Sciatic nerve (tissue), 2 donors: Measurements from ENCODE around the gene CIAO2B. TPM values are rescaled to one million over a fixed set of nuclear protein-coding genes. Genes with fewer than 3 reads are reported as not detected.
"Not testable (repeated sequence)": the region's sequence is repeated elsewhere in the genome, so short reads cannot be mapped to it uniquely, and the experiment has no call there.

Source experiments
- ATAC-seq: fragments of 200-7000 bp; cut with Tn5 transposase; one replicate; pipeline ENCODE4 v1.9.1; 2020; ENCODE audit warnings: mild to moderate bottlenecking, moderate library complexity
- DNase-seq: peaks from one replicate; pipeline ENCODE4 v3.0.0-alpha.2; 2020; ENCODE audit warnings: low spot score
- intact Hi-C: fragments of 100-400 bp; cut with DNase I; formaldehyde crosslinking; loops from one replicate; pipeline ENCODE4 v1.14.2; 2022
- total RNA-seq: library from RNA; stranded (reverse); fragmentation: NEBNext Ultra II Directional; extraction: Animal tissue kit (Norgen Biotek cat#: 25700); gene quantifications from one replicate; pipeline ENCODE4 v1.2.1, GENCODE V29; 2021
- donor health status: DM: no; HTN: no; CAD: no.
- donor health status: DM: no; HTN: no; CAD: no.

CIAO2B gene
- total RNA-seq, 1 donor from 2014 or later: 69.7 TPM

DNA sequence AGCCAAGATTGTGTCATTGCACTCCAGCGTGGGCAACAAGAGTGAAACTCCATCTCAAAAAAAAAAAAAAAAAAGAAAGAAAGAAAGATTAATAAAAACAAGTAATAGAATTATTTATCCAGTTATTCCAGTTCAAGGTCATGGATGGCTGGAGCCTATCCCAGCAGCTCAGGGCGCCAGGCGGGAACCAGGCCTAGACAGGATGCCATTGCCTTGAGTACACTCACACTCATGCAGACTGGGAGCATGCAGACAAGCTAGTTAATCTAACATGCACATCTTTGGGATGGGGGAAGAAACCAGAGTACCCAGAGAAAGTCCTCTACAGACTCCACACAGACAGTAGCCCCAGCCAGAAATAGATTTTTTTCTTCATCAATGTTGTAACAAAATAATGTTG lies 36.0 kb downstream of the CIAO2B start:
- DNase-seq: no peak
- intact Hi-C loops: no loop called here
- peak; percentile 43 for ATAC-seq

DNA sequence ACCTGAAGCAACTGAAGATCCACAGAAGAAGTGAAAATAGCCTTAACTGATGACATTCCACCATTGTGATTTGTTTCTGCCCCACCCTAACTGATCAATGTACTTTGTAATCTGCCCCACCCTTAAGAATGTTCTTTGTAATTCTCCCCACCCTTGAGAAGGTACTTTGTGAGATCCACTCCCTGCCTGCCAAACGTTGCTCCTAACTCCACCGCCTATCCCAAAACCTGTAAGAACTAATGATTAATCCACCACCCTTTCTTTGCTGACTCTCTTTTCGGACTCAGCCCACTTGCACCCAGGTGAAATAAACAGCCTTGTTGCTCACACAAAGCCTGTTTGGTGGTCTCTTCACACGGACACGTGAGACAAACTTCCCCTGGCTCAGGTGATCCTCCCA lies 37.5 kb downstream of the CIAO2B start:
- DNase-seq, intact Hi-C loops, ATAC-seq: not testable (repeated sequence)

DNA sequence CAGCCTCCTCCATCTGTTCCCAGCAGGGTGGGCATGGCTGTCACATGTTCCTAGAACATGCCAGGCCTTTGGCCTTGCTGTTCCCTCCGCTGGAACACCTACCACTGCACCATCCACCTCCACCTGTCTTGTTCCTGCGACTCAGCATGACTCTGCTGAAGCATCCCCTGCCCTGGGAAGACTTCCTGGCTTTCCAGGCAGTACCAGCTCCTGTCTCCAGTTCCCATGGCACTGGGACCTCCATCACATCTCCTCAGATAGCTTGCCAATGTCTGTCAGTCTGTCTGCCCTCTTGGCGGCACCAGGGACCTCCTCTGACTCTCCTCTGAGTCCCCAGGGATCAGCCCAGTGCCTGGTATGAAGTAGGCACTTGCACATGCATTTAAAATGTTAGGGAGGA lies 38.2 kb downstream of the CIAO2B start:
- intact Hi-C loops: no loop called here
- ATAC-seq (no peak), DNase-seq (no peak)

DNA sequence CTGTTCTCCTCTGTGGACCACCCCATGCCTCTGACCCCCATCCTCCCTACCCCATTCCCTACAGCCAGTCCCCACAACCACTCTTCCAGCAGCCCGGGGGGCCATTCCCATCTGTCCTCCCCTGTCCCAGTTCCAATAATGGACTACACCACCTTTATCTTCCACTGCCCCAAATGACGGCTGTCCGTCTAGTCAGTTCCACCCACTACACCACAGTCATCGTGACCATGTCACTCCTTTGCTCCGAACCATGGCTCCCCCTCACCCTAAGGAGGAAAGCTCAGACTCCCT lies 38.6 kb downstream of the CIAO2B start:
- intact Hi-C loops: no loop called here
- DNase-seq: no peak
- no peak for ATAC-seq

DNA sequence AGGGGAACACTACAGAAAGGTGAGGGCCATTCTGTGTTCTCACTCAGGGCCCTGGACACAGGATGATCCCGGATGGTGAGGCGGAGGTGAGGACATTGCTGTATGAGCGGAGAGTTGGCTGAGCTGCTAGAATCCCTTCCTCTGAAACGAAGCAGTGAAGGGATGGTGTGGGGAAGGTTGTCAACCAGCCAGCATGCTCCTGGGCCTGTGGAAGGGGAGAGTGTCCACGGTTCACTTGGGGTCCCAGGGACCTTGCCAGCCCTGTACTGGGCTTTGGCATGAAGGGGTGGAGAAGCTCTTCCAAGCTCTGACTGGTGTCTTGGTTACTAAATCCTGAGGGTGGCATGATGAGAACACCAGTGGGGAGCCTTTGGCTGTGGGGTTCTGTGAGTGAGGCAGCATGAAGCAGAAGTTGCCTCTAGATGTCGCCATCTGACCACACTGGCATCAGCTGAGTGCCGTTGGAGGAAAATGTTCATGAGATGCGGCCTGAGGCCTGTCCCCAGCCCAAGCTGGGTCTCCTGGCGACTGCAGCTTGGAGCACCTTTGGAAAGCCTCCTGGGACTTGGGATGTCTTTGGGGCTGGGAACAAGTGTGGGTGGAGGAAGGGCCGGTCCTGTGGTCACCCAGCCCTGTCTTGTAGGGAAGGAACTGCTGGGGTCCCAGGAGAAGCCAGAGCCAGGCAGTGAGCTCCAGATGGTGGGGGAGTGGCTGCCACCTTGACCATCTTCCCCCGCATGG lies 39.1 kb downstream of the CIAO2B start:
- DNase-seq (peak; percentile 76), ATAC-seq (peak; percentile 81)
- intact Hi-C loops: no loop called here

DNA sequence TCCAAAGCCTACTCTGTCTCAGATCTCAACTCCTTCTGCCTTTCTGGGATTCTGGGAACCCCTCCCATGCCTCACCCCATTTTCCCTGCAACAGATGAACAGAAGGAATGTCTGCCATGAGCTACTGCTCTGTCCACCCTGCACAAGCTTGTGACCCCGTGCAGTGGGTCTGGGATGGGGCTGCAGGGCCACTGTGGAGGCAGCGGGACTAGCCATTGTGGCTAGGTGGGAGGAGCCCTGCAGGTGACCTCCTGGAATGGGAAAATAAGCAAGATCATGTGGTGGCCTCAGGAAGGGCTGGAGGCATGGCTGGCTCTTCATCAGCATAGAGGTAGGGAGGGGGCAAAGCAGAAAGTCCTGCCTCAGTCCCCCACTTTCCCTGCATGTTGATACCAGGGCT lies 40.1 kb downstream of the CIAO2B start:
- intact Hi-C loops: no loop called here
- ATAC-seq: no peak
- DNase-seq: no peak

DNA sequence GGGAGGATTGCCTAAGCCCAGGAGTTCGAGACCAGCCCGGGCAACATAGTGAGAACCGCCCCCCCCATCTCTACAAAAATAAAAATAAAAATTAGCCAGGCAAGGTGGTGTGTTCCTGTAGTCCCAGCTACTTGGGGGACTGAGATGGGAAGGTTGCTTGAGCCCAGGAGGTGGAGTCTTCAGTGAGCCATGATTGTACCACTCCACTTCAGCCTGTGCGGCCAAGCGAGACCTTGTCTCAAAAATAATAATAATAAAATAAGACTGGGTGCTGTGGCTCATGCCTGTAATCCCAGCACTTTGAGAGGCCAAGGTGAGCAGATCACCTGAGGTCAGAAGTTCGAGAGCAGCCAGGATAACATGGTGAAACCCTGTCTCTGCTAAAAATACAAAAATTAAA lies 42.4 kb downstream of the CIAO2B start:
- no peak for DNase-seq
- intact Hi-C loops: no loop called here

DNA sequence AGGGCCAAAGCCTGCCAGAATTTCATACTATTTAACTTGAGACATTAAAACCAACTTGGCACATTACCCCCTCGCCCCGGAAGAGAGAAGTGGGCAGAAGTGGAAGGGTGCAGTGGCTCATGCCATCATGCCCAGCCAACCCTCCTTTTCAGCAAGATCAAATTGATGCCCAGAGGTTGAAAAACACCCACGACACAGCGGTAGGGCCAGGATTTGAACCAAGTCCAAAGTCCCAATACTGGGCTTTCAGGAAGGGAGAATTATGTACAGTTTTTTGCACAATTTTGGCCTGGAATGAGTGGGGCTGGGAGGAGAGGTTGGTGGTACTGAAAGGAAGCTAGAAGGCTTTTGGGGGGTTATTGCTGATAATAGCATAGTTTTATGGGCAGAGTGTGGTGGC lies 42.8 kb downstream of the CIAO2B start:
- intact Hi-C loops: no loop called here
- ATAC-seq (no peak), DNase-seq (no peak)

More for the DNA sequence above, 42.4 kb downstream of the CIAO2B start:
- no peak for ATAC-seq

DNA sequence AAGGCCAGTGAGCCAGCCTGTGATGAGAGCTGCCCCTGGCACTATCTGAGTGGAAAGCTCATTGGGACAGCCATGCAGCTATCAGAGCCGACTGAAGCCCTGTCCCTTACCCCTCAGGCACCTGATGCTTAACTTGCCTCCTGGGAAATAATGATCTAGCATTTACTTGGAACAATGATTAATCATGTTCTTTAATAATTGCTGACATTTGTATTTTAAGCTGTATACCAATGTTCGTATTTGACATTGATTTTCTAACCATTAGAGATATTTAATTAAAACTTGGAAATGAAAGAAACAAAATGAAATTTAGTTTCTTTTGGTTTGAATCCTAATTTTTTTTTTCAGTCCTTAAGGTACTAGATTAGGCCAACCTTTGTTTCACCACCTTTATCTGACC lies 43.4 kb downstream of the CIAO2B start:
- ATAC-seq: no peak
- no peak for DNase-seq
- intact Hi-C loops: no loop called here

DNA sequence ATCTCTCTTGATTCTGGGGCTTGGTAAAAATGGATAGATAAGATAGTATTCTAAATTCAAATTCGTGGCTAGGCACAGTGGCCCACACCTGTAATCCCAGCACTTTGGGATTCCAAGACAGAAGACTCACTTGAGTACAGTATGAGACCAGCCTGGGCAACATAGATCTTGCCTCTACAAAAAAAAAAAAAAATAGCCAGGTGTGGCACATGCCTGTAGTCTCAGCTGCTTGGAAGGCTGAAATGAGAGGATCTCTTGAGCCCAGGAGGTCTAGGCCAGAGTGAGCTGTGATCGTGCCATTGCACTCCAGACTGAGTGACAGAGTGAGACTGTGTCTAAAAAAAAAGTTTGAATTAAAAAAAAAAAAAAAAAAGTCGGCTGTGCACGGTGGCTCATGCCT lies 44.6 kb downstream of the CIAO2B start:
- intact Hi-C loops: no loop called here
- no peak for DNase-seq
- no peak for ATAC-seq

DNA sequence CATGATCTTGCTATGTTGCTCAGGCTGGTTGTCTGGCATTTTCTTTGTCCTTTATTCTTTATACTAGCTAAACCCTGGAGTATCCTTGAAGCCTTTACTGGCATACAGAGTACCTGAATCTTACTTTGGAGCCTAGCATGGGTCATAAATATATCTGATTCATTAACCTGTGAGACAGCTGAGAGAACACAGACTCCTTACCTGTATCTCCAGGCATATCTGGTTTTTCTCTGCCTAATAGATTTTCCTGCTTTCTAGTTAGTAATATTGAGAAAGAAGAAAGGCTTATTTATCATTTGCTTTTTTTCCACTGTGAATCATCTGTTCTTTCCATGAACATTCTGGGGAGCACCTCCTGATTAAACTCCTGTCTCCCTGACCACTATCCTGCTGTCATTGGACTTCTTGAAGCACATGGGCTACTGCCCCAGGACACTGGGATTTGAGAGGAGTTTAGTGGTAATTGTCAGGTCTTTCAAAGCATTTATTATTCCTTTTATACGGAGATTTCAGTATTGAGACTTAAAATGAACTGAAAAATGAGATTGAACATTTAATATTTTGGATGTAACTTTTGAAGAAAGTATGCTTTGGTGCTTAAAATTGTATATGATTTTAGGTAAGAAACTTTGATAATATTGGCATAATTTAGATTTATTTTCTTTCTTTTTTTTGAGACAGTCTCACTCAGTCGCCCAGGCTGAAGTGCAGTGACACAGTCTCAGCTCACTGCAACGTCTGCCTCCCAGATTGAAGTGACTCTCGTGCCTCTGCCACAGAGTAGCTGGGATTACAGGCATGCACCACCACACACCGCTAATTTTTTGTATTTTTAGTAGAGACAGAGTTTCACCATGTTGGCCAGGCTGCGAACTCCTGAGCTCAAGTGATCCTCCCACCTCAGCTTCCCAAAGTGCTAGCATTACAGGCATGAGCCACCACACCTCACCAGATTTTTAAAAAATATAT lies 45.3 kb downstream of the CIAO2B start:
- no peak for DNase-seq
- ATAC-seq: no peak
- intact Hi-C loops: no loop called here

DNA sequence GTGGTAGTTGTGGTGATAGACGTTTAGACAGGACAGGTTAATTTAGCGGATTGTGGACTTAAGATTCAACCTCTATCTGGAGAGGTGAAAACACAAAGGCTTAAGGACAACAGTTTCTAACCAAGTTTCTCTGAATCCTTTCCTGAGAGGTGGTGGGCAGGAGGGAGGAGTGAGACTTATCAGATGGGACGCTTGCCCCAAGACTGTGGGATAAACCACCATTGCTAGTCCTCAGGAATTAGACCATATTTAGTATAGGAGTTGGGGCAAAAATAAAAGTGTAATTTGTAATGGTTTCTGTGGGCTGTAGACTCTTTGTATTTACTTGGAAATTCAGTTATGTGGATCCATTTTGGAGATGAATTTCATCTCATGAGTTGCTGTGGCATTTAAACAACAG lies 47.3 kb downstream of the CIAO2B start:
- DNase-seq (no peak), ATAC-seq (no peak)
- intact Hi-C loops: no loop called here

DNA sequence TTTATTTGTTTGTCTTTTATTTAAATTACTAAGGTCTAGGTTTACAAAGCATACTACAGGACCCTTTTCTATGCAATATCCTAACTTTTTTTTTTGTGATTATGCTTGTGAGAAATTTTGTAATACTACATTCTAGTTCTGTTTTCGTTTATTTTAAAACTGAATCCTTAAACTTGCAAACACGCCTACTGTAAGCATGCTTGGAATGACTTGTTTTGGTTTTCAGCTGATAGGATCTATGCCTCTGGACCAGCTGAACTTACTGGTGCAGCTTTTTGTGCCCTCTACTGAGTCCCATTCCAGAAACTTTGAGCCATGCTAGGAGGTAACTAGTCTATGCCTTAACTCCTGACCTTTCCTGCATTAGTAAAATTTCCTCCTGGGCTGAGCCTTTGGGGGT lies 47.9 kb downstream of the CIAO2B start:
- DNase-seq (no peak), ATAC-seq (no peak)
- intact Hi-C loops: no loop called here

DNA sequence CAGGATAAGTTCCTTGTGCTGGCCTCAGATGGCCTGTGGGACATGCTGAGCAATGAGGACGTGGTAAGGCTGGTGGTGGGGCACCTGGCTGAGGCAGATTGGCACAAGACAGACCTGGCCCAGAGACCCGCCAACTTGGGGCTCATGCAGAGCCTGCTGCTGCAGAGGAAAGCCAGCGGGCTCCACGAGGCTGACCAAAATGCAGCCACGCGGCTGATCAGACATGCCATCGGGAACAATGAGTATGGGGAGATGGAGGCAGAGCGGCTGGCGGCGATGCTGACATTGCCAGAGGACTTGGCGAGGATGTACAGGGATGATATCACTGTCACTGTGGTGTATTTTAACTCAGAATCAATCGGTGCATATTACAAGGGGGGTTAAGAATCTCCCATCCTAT lies 48.7 kb downstream of the CIAO2B start:
- ATAC-seq: no peak
- intact Hi-C loops: no loop called here
- DNase-seq: no peak

DNA sequence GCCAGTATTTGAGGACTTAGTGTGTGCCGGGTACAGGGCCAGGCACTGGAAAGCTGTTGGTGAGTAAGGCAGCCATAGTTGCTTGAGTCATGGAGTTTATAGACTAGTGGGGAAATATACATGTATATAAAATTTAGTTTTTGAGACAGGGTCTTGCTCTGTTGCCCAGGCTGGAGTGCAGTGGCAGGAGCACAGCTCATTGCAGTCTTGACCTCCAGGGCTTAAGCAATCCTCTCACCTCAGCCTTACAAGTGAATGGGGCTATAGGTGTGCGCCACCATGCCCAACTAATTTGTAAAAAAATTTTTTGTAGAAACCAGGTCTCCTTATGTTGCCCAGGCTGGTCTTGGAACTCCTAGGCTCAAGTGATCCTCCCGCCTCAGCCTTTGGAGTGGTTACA lies 51.5 kb downstream of the CIAO2B start:
- DNase-seq (no peak), ATAC-seq (no peak)
- intact Hi-C loops: no loop called here

Other genes with a start within 250 kb of the CIAO2B start
- gene CMTM4, start 237.7 kb downstream of the CIAO2B start, total RNA-seq: 17.8 TPM
- gene DYNC1LI2, start 182.8 kb downstream of the CIAO2B start, total RNA-seq: 205 TPM
- 0.58 TPM for gene TERB1, start 132.8 kb downstream of the CIAO2B start, total RNA-seq
- 60.6 TPM for gene NAE1, start 103.4 kb downstream of the CIAO2B start, total RNA-seq
- not detected for gene CA7, start 90.0 kb downstream of the CIAO2B start, total RNA-seq
- gene PDP2, start 53.9 kb downstream of the CIAO2B start, total RNA-seq: 17.6 TPM
- not detected for gene CDH16, start 15.5 kb downstream of the CIAO2B start, total RNA-seq
- gene RRAD, start 8.9 kb downstream of the CIAO2B start, total RNA-seq: 6.2 TPM
- gene CES2, start 1.1 kb upstream of the CIAO2B start, total RNA-seq: 27.8 TPM
- 0.71 TPM for gene CES3, start 26.9 kb upstream of the CIAO2B start, total RNA-seq
- gene CES4A, start 54.2 kb upstream of the CIAO2B start, total RNA-seq: 13.2 TPM
- gene CBFB, start 94.7 kb upstream of the CIAO2B start, total RNA-seq: 60.3 TPM
- 13.2 TPM for gene PHAF1, start 175.5 kb upstream of the CIAO2B start, total RNA-seq
- 13.9 TPM for gene B3GNT9, start 216.6 kb upstream of the CIAO2B start, total RNA-seq
- 11.3 TPM for gene TRADD, start 225.5 kb upstream of the CIAO2B start, total RNA-seq
- 10.1 TPM for gene FBXL8, start 225.6 kb upstream of the CIAO2B start, total RNA-seq
- 123 TPM for gene HSF4, start 230.3 kb upstream of the CIAO2B start, total RNA-seq
- gene NOL3, start 236.1 kb upstream of the CIAO2B start, total RNA-seq: 37.9 TPM
- 25.7 TPM for gene MATCAP1, start 249.6 kb upstream of the CIAO2B start, total RNA-seq